OCI-LY3 (cell line): ENCODE data around the gene RARRES2.

ENCODE experiments used
- H2AFZ ChIP-seq: fragments of 200-600, 300-600 bp; shearing (Covaris generic); 2 replicates; pipeline ENCODE4 v1.6.0; 2014; ENCODE audit warnings: antibody characterized with exemption, low read depth, low read length
- H3K27ac ChIP-seq: fragments of 200-600, 300-600 bp; sonication (generic); 2 replicates; pipeline ENCODE4 v1.5.1; 2014; ENCODE audit warnings: mild to moderate bottlenecking, low read length, moderate library complexity, mixed read lengths
- H3K27me3 ChIP-seq: fragments of 200-600, 300-600 bp; sonication (generic); 2 replicates; pipeline ENCODE4 v1.6.1; 2014; ENCODE audit warnings: low read depth, low read length, mixed read lengths
- H3K36me3 ChIP-seq: fragments of 200-600, 300-600 bp; sonication (generic); replicated peaks from 2 replicates; pipeline ENCODE3; 2014; ENCODE audit warnings: low read depth, low read length, mixed read lengths
- H3K4me1 ChIP-seq: fragments of 300-600, 200-600 bp; sonication (generic); 2 replicates; pipeline ENCODE4 v1.6.1; 2014; ENCODE audit warnings: low read length, mixed read lengths
- H3K4me2 ChIP-seq: fragments of 200-600, 300-600 bp; sonication (generic); 2 replicates; pipeline ENCODE4 v1.6.1; 2014; ENCODE audit warnings: low read length, mixed read lengths
- H3K4me3 ChIP-seq: fragments of 300-600, 200-600 bp; sonication (generic); 2 replicates; pipeline ENCODE4 v1.5.1; 2014; ENCODE audit warnings: antibody characterized with exemption, mild to moderate bottlenecking, low read length, moderate library complexity
- H3K79me2 ChIP-seq: fragments of 300-600, 200-600 bp; shearing (Covaris generic); 2 replicates; pipeline ENCODE4 v1.6.1; 2014; ENCODE audit warnings: mild to moderate bottlenecking, low read length, mixed read lengths
- H3K9ac ChIP-seq: fragments of 300-600, 200-600 bp; shearing (Covaris generic); 2 replicates; pipeline ENCODE4 v1.6.0; 2014; ENCODE audit warnings: mild to moderate bottlenecking, low read length, moderate library complexity
- H3K9me3 ChIP-seq: fragments of 200-600, 300-600 bp; shearing (Covaris generic); 2 replicates; pipeline ENCODE4 v1.6.1; 2014; ENCODE audit warnings: low read length, mixed read lengths; ENCODE audit not compliant: insufficient read depth
- H4K20me1 ChIP-seq: fragments of 200-600, 300-600 bp; sonication (generic); 2 replicates; pipeline ENCODE4 v1.6.1; 2016; ENCODE audit warnings: low read length, mixed read lengths; ENCODE audit not compliant: insufficient read depth
- EZH2phosphoT487 ChIP-seq: fragments of 200-600 bp; shearing (Covaris generic); IDR thresholded peaks from 2 replicates; pipeline ENCODE4 v1.6.1; 2018; ENCODE audit warnings: antibody characterized with exemption, mixed run types, low read depth
- TF ChIP-seq, protein P1 (sequence below): fragments of 200-600, 300-600 bp; sonication (generic); IDR thresholded peaks from 2 replicates; pipeline ENCODE4 v1.5.1; 2014; ENCODE audit warnings: antibody characterized with exemption, low read length, low read depth

The RARRES2 gene

DNA sequence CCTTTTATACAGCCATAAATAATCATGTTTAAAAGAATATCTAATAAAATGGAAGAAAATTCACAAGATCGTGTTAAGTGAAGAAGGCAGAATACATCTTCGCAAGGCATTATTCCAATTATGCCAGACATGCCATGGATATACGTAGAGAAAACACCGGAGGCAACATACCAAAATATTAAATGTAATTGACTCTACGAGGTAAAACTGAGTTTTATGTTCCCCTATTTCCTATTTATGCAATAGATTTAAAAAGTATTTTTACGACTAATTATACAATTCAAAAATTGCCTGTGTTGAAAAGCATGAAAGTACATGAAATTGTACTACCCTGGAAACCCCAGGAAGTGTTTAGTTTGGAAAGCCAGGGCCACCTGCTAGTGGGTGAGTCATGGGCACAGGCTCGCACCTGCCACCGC is 26.3 kb upstream of the RARRES2 start:
- TF ChIP-seq, protein P1, sequence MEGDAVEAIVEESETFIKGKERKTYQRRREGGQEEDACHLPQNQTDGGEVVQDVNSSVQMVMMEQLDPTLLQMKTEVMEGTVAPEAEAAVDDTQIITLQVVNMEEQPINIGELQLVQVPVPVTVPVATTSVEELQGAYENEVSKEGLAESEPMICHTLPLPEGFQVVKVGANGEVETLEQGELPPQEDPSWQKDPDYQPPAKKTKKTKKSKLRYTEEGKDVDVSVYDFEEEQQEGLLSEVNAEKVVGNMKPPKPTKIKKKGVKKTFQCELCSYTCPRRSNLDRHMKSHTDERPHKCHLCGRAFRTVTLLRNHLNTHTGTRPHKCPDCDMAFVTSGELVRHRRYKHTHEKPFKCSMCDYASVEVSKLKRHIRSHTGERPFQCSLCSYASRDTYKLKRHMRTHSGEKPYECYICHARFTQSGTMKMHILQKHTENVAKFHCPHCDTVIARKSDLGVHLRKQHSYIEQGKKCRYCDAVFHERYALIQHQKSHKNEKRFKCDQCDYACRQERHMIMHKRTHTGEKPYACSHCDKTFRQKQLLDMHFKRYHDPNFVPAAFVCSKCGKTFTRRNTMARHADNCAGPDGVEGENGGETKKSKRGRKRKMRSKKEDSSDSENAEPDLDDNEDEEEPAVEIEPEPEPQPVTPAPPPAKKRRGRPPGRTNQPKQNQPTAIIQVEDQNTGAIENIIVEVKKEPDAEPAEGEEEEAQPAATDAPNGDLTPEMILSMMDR: no peak
- no peak for TF ChIP-seq EZH2phosphoT487
- Histone ChIP-seq H3K4me1 (peaks cover 60% of the 10 kb centered on the region), H3K36me3 (peaks cover 32% of the 10 kb centered on the region), H2AFZ (no peak overlapping the region), H3K27ac (peak overlapping the region; percentile 93), H3K79me2 (peaks cover 48% of the 10 kb centered on the region), H3K9ac (peak overlapping the region; percentile 99), H3K4me3 (peak overlapping the region; percentile 92), H3K4me2 (peak overlapping the region; percentile 98), H3K27me3 (no peaks in the 10 kb centered on the region), H3K9me3 (no peaks in the 10 kb centered on the region), H4K20me1 (peaks cover 29% of the 10 kb centered on the region)

DNA sequence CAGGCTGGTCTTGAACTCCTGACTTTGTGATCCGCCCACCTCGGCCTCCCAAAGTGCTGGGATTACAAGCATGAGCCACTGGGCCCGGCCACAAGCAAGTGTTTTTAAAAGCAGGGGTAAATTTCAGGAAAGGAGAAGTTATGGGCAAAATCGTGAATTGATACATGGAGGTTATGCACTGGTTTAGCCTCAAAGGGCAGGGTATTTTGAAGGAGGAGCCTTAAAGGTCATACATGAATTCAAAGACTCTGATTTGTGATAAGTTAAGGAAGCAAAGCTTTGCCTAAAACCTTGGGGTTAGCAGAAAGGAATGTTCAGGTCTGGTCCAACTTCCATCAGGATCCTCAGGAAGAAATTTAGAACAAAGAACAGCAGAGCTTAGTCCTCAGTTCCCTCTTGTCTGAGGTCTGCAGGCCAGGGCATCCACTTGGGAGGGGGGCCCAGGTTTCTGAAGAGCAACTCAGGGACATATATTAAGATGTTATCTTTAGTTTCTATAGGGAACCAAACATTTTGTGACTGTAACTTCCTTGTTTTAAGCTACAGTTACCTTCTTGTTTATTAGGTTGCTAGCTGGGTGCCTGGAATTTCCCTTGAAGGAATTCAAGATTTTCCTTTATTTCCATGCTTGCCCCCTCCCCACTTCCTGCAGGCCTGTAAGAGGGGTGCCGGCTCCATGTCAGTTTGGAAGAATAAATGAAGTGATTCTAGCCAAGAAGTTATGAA is 24.4 kb upstream of the RARRES2 start:
- Histone ChIP-seq H3K4me2 (peak overlapping the region; percentile 62), H3K27ac (peak overlapping the region; percentile 93), H3K9ac (peak overlapping the region; percentile 49), H3K4me1 (peaks cover 67% of the 10 kb centered on the region), H3K79me2 (peaks cover 29% of the 10 kb centered on the region), H3K36me3 (peaks cover 17% of the 10 kb centered on the region), H3K9me3 (no peaks in the 10 kb centered on the region), H3K4me3 (0 out of 2 replicates have a peak overlapping the region, but pooled peaks have one; percentile 20), H2AFZ (no peak overlapping the region), H3K27me3 (no peaks in the 10 kb centered on the region), H4K20me1 (peaks cover 13% of the 10 kb centered on the region)
- TF ChIP-seq, protein P1: no peak
- TF ChIP-seq EZH2phosphoT487: no peak

DNA sequence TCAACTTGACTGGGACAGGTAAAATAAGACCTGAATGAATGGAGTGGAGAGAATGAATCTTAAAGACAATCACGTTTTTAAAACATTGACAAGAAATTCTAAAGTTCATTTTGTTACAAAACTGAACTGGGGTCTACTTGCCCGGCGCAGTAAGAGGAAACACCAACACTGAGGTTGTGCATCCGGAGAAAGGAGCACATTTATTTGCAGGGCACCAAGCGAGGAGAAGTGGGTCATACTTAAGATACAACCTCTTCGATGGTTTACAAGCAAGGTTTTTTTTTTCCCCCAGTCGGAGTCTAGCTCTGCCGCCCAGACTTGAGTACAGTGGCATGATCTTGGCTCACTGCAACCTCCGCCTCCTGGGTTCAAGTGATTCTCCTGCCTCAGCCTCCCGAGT is 23.8 kb upstream of the RARRES2 start:
- Histone ChIP-seq H3K4me3 (no peak overlapping the region), H3K27ac (peak overlapping the region; percentile 93), H3K9ac (peak overlapping the region; percentile 49; the same call in 1 of the 2 replicates), H3K36me3 (peaks cover 11% of the 10 kb centered on the region), H3K4me2 (peak overlapping the region; percentile 4; the same call in 1 of the 2 replicates), H3K9me3 (no peaks in the 10 kb centered on the region), H4K20me1 (peaks cover 6% of the 10 kb centered on the region; the same call in 1 of the 2 replicates), H3K27me3 (no peaks in the 10 kb centered on the region), H3K79me2 (peaks cover 23% of the 10 kb centered on the region), H3K4me1 (peaks cover 61% of the 10 kb centered on the region), H2AFZ (no peak overlapping the region)
- TF ChIP-seq EZH2phosphoT487: no peak
- TF ChIP-seq, protein P1: no peak

DNA sequence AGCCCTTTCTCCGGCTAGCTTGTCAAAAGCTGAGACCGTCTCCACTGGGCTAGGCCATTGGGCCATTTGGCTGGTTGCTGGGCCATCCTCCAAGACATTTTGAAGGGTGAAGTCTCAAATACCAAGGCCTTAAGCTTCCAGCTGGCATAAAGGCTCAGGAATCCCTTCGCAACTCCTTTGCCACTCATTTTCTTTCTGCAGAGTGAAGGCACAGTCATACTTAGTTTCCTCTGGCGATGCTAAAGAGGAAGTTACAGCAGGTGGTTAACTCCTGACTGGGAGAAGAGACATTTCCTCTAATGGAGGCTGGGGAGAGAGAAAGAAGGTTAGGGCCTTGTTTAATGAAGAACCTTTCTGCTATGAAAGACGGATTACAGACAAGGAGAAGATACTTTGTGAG is 22.4 kb upstream of the RARRES2 start:
- H3K27ac ChIP-seq: peak overlapping the region; percentile 93
- no peaks in the 10 kb centered on the region for H3K27me3 ChIP-seq
- H3K9me3 ChIP-seq: no peaks in the 10 kb centered on the region
- H3K9ac ChIP-seq: peak overlapping the region; percentile 65; the same call in 1 of the 2 replicates
- H3K36me3 ChIP-seq: no peaks in the 10 kb centered on the region
- peak overlapping the region; percentile 87 for H3K4me2 ChIP-seq
- peaks cover 73% of the 10 kb centered on the region for H3K4me1 ChIP-seq
- TF ChIP-seq, protein P1: no peak
- peaks cover 10% of the 10 kb centered on the region for H3K79me2 ChIP-seq
- H2AFZ ChIP-seq: no peak overlapping the region; the same call in 1 of the 2 replicates
- H4K20me1 ChIP-seq: no peaks in the 10 kb centered on the region
- peak overlapping the region; percentile 41 for H3K4me3 ChIP-seq
